GM23338 (cell line): ENCODE data around the gene APH1B.

Source experiments
- CREB1 ChIP-seq: fragments of 250-450 bp; sonication (Bioruptor Pico); IDR thresholded peaks from 2 replicates; pipeline ENCODE4 v1.5.0; 2020; ENCODE audit warnings: low read depth, mild to moderate bottlenecking, moderate library complexity
- EZH2 ChIP-seq: fragments of 200-600 bp; sonication (generic); IDR thresholded peaks from one replicate; pipeline ENCODE4 v1.8.0; 2017; ENCODE audit warnings: antibody characterized with exemption, mild to moderate bottlenecking, low read depth; ENCODE audit not compliant: unreplicated experiment
- EZH2phosphoT487 ChIP-seq: fragments of 200-600 bp; sonication (generic); IDR thresholded peaks from one replicate; pipeline ENCODE4 v1.8.1; 2018; ENCODE audit warnings: antibody characterized with exemption; ENCODE audit not compliant: unreplicated experiment
- POLR2AphosphoS5 ChIP-seq: IDR thresholded peaks from 2 replicates; pipeline ENCODE4 v1.6.1; 2016; ENCODE audit warnings: antibody characterized with exemption, low read depth
- TF ChIP-seq, protein P1 (sequence below), 2 experiments: fragments of 200-600 bp in 1 of 2; sonication (generic) in 1 of 2; conservative IDR thresholded peaks; 2 replicates each; pipeline versions ENCODE4 v1.5.1 to v1.6.1; 2016 to 2017; ENCODE audit warnings: antibody characterized with exemption in 2 of 2, low read depth in 2 of 2, mild to moderate bottlenecking in 2 of 2, moderate library complexity in 1 of 2

DNA sequence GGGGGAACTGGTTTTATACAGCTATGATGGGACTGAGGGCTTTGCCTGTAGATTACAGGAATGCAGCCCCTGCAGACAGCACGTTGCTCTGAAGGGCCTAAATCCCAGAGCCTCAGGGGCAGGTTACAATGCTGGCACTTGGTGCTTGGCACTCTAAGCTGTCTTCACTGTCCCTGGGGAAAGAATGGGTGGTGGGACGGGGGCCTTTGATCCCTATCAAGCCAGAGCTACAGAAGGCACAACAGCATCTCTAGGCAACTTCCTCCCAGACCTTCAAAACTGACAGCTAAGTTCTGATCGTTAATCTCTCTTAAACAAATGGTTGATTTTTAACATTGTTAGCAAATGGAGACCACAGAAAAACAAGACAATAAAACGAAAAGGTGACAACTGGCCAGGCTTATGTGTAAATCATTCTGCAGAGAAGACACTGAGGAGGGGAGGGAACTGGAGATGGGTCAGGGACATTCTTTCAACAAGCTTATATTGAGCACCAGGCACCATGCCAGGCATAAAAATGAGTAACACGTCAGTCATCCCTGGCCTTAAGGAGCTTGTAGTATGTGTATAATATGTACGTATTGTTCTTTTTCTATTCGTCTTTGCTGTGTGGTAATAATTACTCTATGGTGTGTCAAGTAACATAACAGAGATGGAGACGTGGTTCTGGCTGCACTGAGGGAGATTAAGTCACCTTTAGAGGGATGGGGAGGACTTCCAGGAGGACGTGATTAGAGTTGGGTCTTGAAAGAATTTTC lies 55.1 kb downstream of the APH1B start:
- TF ChIP-seq, protein P1, sequence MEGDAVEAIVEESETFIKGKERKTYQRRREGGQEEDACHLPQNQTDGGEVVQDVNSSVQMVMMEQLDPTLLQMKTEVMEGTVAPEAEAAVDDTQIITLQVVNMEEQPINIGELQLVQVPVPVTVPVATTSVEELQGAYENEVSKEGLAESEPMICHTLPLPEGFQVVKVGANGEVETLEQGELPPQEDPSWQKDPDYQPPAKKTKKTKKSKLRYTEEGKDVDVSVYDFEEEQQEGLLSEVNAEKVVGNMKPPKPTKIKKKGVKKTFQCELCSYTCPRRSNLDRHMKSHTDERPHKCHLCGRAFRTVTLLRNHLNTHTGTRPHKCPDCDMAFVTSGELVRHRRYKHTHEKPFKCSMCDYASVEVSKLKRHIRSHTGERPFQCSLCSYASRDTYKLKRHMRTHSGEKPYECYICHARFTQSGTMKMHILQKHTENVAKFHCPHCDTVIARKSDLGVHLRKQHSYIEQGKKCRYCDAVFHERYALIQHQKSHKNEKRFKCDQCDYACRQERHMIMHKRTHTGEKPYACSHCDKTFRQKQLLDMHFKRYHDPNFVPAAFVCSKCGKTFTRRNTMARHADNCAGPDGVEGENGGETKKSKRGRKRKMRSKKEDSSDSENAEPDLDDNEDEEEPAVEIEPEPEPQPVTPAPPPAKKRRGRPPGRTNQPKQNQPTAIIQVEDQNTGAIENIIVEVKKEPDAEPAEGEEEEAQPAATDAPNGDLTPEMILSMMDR (conservative IDR thresholded peaks at IDR 0.05; ENCODE audit: low read depth in 2 of 2) = no peak
- TF ChIP-seq EZH2 (no peak), POLR2AphosphoS5 (no peak), EZH2phosphoT487 (no peak), CREB1 (no peak)
